ENCODE results near the gene ANKS6. TPM values are rescaled to one million over a fixed set of nuclear protein-coding genes. Genes with fewer than 3 reads are reported as not detected.

Gene ANKS6
- total RNA-seq, 1 donor from 2014 or later = 16.6 TPM

- H3K27ac Mint-ChIP-seq (ENCODE audit: unreplicated experiment) = no peak overlapping the region
- H3K27me3 Mint-ChIP-seq (ENCODE audit: unreplicated experiment) = peaks cover 14% of the 10 kb centered on the region
- H3K36me3 Mint-ChIP-seq (ENCODE audit: unreplicated experiment) = no peaks in the 10 kb centered on the region
- no peaks in the 10 kb centered on the region for H3K4me1 Mint-ChIP-seq (ENCODE audit: unreplicated experiment)
- H3K9me3 Mint-ChIP-seq (ENCODE audit: unreplicated experiment) = no peaks in the 10 kb centered on the region
- DNase-seq (ENCODE audit: extremely low spot score, unreplicated experiment) = no peak
- H3K4me3 Mint-ChIP-seq (ENCODE audit: unreplicated experiment) = no peak overlapping the region
- TF ChIP-seq, protein P1, sequence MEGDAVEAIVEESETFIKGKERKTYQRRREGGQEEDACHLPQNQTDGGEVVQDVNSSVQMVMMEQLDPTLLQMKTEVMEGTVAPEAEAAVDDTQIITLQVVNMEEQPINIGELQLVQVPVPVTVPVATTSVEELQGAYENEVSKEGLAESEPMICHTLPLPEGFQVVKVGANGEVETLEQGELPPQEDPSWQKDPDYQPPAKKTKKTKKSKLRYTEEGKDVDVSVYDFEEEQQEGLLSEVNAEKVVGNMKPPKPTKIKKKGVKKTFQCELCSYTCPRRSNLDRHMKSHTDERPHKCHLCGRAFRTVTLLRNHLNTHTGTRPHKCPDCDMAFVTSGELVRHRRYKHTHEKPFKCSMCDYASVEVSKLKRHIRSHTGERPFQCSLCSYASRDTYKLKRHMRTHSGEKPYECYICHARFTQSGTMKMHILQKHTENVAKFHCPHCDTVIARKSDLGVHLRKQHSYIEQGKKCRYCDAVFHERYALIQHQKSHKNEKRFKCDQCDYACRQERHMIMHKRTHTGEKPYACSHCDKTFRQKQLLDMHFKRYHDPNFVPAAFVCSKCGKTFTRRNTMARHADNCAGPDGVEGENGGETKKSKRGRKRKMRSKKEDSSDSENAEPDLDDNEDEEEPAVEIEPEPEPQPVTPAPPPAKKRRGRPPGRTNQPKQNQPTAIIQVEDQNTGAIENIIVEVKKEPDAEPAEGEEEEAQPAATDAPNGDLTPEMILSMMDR (IDR thresholded peaks at IDR 0.05) = no peak
These were observed 67.9 kb downstream of the ANKS6 start for GRCh38 chr9:98728500-98728899.

DNA sequence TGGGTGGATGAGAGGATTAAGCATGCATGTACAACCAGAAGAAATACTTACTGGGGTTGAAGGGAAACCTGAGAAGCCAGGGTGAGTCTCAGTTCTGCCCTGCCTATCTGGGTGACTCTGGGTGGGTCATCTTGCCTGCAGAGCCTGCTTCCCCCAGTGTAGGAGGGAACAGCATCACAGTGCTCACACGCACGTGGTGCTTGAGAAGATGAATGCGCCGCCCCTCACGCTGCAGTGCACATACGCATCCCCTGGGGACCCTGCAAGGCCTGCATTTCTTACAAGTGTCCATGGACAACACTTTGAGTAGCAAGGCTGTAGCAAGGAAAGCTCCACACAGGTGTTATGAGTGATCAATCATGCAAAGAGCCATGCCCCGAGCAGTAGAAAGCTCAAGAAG is 68.9 kb downstream of the ANKS6 start:
- Mint-ChIP-seq H3K27ac (ENCODE audit: unreplicated experiment) (no peak overlapping the region), H3K36me3 (ENCODE audit: unreplicated experiment) (no peaks in the 10 kb centered on the region), H3K4me3 (ENCODE audit: unreplicated experiment) (no peak overlapping the region), H3K4me1 (ENCODE audit: unreplicated experiment) (no peaks in the 10 kb centered on the region), H3K27me3 (ENCODE audit: unreplicated experiment) (peaks cover 22% of the 10 kb centered on the region), H3K9me3 (ENCODE audit: unreplicated experiment) (no peaks in the 10 kb centered on the region)
- TF ChIP-seq, protein P1 (IDR thresholded peaks at IDR 0.05) = no peak
- DNase-seq (ENCODE audit: extremely low spot score, unreplicated experiment) = no peak

GRCh38 chr9:98726735-98727134 is 69.6 kb downstream of the ANKS6 start:
- DNase-seq (ENCODE audit: extremely low spot score, unreplicated experiment) = no peak
- Mint-ChIP-seq H3K4me1 (ENCODE audit: unreplicated experiment) (no peaks in the 10 kb centered on the region), H3K4me3 (ENCODE audit: unreplicated experiment) (no peak overlapping the region), H3K9me3 (ENCODE audit: unreplicated experiment) (no peaks in the 10 kb centered on the region), H3K27me3 (ENCODE audit: unreplicated experiment) (peaks cover 25% of the 10 kb centered on the region), H3K27ac (ENCODE audit: unreplicated experiment) (no peak overlapping the region), H3K36me3 (ENCODE audit: unreplicated experiment) (no peaks in the 10 kb centered on the region)
- TF ChIP-seq, protein P1 (IDR thresholded peaks at IDR 0.05) = no peak

DNA sequence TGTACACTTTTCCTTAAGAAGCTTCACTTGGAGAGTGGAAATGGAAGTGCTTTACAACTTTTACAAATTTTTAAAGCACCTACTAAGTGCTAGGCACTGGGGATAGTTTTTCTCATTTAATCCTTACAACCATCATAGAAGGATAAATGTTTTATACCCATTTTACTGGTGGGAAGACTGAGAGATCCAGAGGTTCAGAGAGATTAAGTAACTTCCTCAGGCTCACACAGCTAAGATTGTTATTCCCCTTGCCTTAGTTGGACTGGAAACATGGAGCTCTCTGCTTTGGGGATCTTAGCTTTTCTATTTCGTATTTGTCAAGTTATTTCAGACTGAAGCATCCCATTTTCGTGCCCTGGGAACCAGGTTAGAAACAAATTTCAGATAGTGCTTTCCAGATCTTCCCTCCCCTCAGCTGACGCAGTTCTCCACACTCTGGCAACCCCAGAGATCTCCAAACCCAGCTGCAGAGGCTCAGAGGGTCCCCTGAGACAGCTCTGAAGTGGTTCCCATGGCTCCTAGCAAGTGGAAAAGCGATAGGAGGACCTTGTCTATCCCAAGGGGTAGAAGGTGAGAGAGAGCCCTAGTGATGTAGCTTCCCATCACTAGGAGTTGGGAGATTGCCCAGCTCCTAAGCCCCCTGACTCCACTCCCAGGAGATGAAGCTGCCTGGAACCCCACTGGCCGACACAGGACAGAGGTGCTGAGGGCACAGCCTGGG is 71.4 kb downstream of the ANKS6 start:
- no peaks in the 10 kb centered on the region for H3K36me3 Mint-ChIP-seq (ENCODE audit: unreplicated experiment)
- H3K4me1 Mint-ChIP-seq (ENCODE audit: unreplicated experiment) = no peaks in the 10 kb centered on the region
- DNase-seq (ENCODE audit: extremely low spot score, unreplicated experiment) = no peak

DNA sequence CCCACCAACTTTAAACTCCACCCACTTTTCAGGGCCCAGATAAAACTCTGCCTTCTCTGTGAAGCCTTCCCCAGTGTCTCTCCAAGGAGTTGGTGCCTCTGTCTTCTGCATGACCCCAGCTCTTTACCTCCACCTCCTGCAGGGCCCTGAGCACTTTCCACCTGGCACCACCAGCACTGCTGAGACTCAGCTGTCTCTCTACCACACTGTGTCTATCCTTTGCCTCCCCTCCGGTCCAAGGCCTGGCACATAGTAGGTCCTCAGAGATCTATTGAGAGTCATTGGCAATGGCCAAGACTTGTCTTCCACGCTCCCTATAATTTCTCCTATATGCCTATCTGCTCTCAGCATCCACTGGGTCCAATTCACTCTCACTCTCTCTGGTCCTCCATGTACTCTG is 74.7 kb downstream of the ANKS6 start:
- Mint-ChIP-seq H3K27me3 (ENCODE audit: unreplicated experiment) (peaks cover 51% of the 10 kb centered on the region), H3K36me3 (ENCODE audit: unreplicated experiment) (no peaks in the 10 kb centered on the region)

More for the DNA sequence above, 71.4 kb downstream of the ANKS6 start:
- peaks cover 31% of the 10 kb centered on the region for H3K27me3 Mint-ChIP-seq (ENCODE audit: unreplicated experiment)
- no peak overlapping the region for H3K27ac Mint-ChIP-seq (ENCODE audit: unreplicated experiment)
- no peak overlapping the region for H3K4me3 Mint-ChIP-seq (ENCODE audit: unreplicated experiment)
- no peaks in the 10 kb centered on the region for H3K9me3 Mint-ChIP-seq (ENCODE audit: unreplicated experiment)
- TF ChIP-seq, protein P1 (IDR thresholded peaks at IDR 0.05) = no peak

More for the DNA sequence above, 74.7 kb downstream of the ANKS6 start:
- Mint-ChIP-seq H3K4me3 (ENCODE audit: unreplicated experiment) (no peak overlapping the region), H3K4me1 (ENCODE audit: unreplicated experiment) (no peaks in the 10 kb centered on the region), H3K27ac (ENCODE audit: unreplicated experiment) (no peak overlapping the region), H3K9me3 (ENCODE audit: unreplicated experiment) (no peaks in the 10 kb centered on the region)
- DNase-seq (ENCODE audit: extremely low spot score, unreplicated experiment) = no peak
- TF ChIP-seq, protein P1 (IDR thresholded peaks at IDR 0.05) = no peak
